ENCODE measurements around the gene TMEM163. TPM values are rescaled to one million over a fixed set of nuclear protein-coding genes. Genes with fewer than 3 reads are reported as not detected.

Gene TMEM163
- total RNA-seq, 1 experiment from 2014 or later: 0.12 TPM

DNA sequence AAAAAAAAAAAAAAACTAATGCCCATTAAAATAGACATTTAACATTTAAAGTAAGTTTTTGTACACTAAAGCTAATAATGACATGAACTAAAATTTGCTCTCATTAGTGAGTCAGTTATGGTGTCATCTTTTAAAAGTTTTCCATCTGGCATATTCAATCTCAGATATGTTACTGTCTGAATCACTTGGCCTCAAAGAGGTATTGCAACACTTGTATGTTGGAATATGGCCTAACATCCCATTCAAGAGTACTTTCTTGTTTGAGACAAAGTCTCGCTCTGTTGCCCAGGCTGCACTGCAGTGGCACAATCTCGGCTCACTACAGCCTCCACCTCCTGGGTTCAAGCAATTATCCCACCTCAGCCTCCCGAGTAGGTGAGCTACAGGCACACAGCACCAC is 169.7 kb downstream of the TMEM163 start:
- H2AFZ ChIP-seq (ENCODE audit: low read depth, low read length, poor library complexity, severe bottlenecking): no peak overlapping the region
- no peaks in the 10 kb centered on the region for H3K36me3 ChIP-seq (ENCODE audit: control insufficient read depth in 1 of 2, insufficient read depth in 2 of 2, low read length in 2 of 2)
- H3K9ac ChIP-seq (ENCODE audit: low read length): no peak overlapping the region
- H3K79me2 ChIP-seq (ENCODE audit: insufficient read depth, low read length): no peaks in the 10 kb centered on the region
- no peak for TF ChIP-seq SP1 (IDR thresholded peaks at IDR 0.05; ENCODE audit: low read depth)
- TF ChIP-seq, protein P1, sequence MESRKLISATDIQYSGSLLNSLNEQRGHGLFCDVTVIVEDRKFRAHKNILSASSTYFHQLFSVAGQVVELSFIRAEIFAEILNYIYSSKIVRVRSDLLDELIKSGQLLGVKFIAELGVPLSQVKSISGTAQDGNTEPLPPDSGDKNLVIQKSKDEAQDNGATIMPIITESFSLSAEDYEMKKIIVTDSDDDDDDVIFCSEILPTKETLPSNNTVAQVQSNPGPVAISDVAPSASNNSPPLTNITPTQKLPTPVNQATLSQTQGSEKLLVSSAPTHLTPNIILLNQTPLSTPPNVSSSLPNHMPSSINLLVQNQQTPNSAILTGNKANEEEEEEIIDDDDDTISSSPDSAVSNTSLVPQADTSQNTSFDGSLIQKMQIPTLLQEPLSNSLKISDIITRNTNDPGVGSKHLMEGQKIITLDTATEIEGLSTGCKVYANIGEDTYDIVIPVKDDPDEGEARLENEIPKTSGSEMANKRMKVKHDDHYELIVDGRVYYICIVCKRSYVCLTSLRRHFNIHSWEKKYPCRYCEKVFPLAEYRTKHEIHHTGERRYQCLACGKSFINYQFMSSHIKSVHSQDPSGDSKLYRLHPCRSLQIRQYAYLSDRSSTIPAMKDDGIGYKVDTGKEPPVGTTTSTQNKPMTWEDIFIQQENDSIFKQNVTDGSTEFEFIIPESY (IDR thresholded peaks at IDR 0.05; ENCODE audit: extremely low read depth, insufficient replicate concordance, low read length): no peak
- TF ChIP-seq EZH2 (IDR thresholded peaks at IDR 0.05): no peak
- TF ChIP-seq TCF7L2 (IDR thresholded peaks at IDR 0.05; ENCODE audit: borderline replicate concordance, extremely low read depth, insufficient read depth, insufficient read length): no peak
- TF ChIP-seq ELF1 (IDR thresholded peaks at IDR 0.05; ENCODE audit: borderline replicate concordance, low read depth): no peak
- no peak for TF ChIP-seq POLR2AphosphoS5 (IDR thresholded peaks at IDR 0.05; ENCODE audit: low read depth, low read length)
- no peak for TF ChIP-seq SRF (IDR thresholded peaks at IDR 0.05; ENCODE audit: low read depth)
- TF ChIP-seq, protein P2, sequence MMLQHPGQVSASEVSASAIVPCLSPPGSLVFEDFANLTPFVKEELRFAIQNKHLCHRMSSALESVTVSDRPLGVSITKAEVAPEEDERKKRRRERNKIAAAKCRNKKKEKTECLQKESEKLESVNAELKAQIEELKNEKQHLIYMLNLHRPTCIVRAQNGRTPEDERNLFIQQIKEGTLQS (IDR thresholded peaks at IDR 0.05): no peak
- no peak for TF ChIP-seq CEBPB (IDR thresholded peaks at IDR 0.05; ENCODE audit: low read depth)
- TF ChIP-seq POLR2A (IDR thresholded peaks at IDR 0.05; ENCODE audit: borderline replicate concordance, extremely low read depth, insufficient read depth, insufficient read length): no peak
- TF ChIP-seq CTCF (IDR thresholded peaks at IDR 0.05 in 2 of 3, conservative IDR thresholded peaks at IDR 0.05 in 1 of 3; ENCODE audit: borderline replicate concordance in 1 of 3, insufficient read depth in 1 of 3, low read depth in 2 of 3, low read length in 2 of 3): no peak
- TF ChIP-seq JUND (IDR thresholded peaks at IDR 0.05): no peak
- no peak for TF ChIP-seq FOSL1 (IDR thresholded peaks at IDR 0.05; ENCODE audit: low read depth)
- TF ChIP-seq RAD21 (IDR thresholded peaks at IDR 0.05; ENCODE audit: low read depth): no peak
- no peak for TF ChIP-seq YY1 (IDR thresholded peaks at IDR 0.05; ENCODE audit: extremely low read depth, insufficient replicate concordance, low read depth, low read length)
- no peak for TF ChIP-seq ZNF274 (IDR thresholded peaks at IDR 0.05; ENCODE audit: low read depth, low read length)
- TF ChIP-seq ZFX (IDR thresholded peaks at IDR 0.05): no peak
- H3K4me1 ChIP-seq (ENCODE audit: control insufficient read depth in 1 of 2, insufficient read depth in 2 of 2, low read length in 2 of 2): no peaks in the 10 kb centered on the region
- ATAC-seq (no peak), DNase-seq (ENCODE audit: low read depth, low spot score) (no peak)
- intact Hi-C loops (cut with micrococcal nuclease): no loop called here
- no peak overlapping the region for H3K4me3 ChIP-seq (replicated peaks in 1 of 2; ENCODE audit: low read depth in 1 of 2, low read length in 2 of 2)
- POLR2A ChIA-PET: no interaction called here
- H4K20me1 ChIP-seq (ENCODE audit: insufficient read depth): no peaks in the 10 kb centered on the region
- no peak overlapping the region for H3K27ac ChIP-seq (ENCODE audit: low read depth, low read length)
- H3K4me2 ChIP-seq (ENCODE audit: low read length): no peak overlapping the region
- H3K27me3 ChIP-seq (ENCODE audit: insufficient read depth, low read length): peaks cover 10% of the 10 kb centered on the region
- H3K9me2 ChIP-seq (ENCODE audit: insufficient read depth): no peaks in the 10 kb centered on the region
- RAD21 ChIA-PET (ENCODE audit: low non-redundant PET in 1 of 2, low total read pairs in 2 of 2, uncharacterized antibody in 2 of 2, unreplicated experiment in 2 of 2): no interaction called here
- no peaks in the 10 kb centered on the region for H3K9me3 ChIP-seq (ENCODE audit: control insufficient read depth in 1 of 2, insufficient read depth in 1 of 2, low read depth in 1 of 2, low read length in 2 of 2)
- CTCF ChIA-PET: no interaction called here
- BruUV-seq (replicated peaks): no TSS peak

All from HCT116 (cell line).